WTC11 (cell line): Measurements from ENCODE around the gene RNF224. TPM values are rescaled to one million over a fixed set of nuclear protein-coding genes. Genes with fewer than 3 reads are reported as not detected.
A peak's percentile ranks its signal among the peaks of the same experiment; 100 is the strongest.
"Not testable (repeated sequence)": the region's sequence is repeated elsewhere in the genome, so short reads cannot be mapped to it uniquely, and the experiment has no call there.

Experiments
- ATAC-seq: fragments of 200-7000 bp; cut with Tn5 transposase; 2 replicates; pipeline ENCODE4 v1.10.0; 2021; ENCODE audit warnings: mild to moderate bottlenecking, moderate library complexity
- CTCF ChIA-PET: fragments of 300-600 bp; sonication (Branson Sonifier 250); formaldehyde crosslinking; loops from one replicate; lab custom pipeline; 2021; ENCODE audit warnings: antibody characterized with exemption; lab: Charles Lee
- POLR2A ChIA-PET: fragments of 350-600 bp; sonication (Branson Sonifier 250); formaldehyde crosslinking; loops from one replicate; lab custom pipeline; 2021; ENCODE audit warnings: antibody characterized with exemption; lab: Charles Lee
- DNase-seq: peaks from one replicate; pipeline ENCODE4 v3.0.0; 2021; ENCODE audit warnings: low spot score
- H3K27ac Mint-ChIP-seq: 2 replicates; pipeline ENCODE4 v1.8.0; 2021; ENCODE audit warnings: mixed read lengths
- H3K27me3 Mint-ChIP-seq: 2 replicates; pipeline ENCODE4 v1.8.0; 2021; ENCODE audit warnings: low read depth, mild to moderate bottlenecking, moderate library complexity, mixed read lengths
- H3K36me3 Mint-ChIP-seq: 2 replicates; pipeline ENCODE4 v1.8.0; 2021; ENCODE audit warnings: mixed read lengths
- H3K4me1 Mint-ChIP-seq: 2 replicates; pipeline ENCODE4 v1.8.0; 2022; ENCODE audit warnings: mixed read lengths
- H3K4me3 Mint-ChIP-seq: 2 replicates; pipeline ENCODE4 v1.8.0; 2021; ENCODE audit warnings: mild to moderate bottlenecking, moderate library complexity, mixed read lengths
- H3K9me3 Mint-ChIP-seq: 2 replicates; pipeline ENCODE4 v1.8.0; 2021; ENCODE audit warnings: mixed read lengths
- CREB1 ChIP-seq: sonication (generic); formaldehyde crosslinking; IDR thresholded peaks from 2 replicates; pipeline ENCODE4 v1.8.0; 2023; ENCODE audit warnings: mild to moderate bottlenecking, missing genetic modification reagents
- CREM ChIP-seq: sonication (generic); formaldehyde crosslinking; IDR thresholded peaks from 2 replicates; pipeline ENCODE4 v1.8.1; 2022; ENCODE audit warnings: mild to moderate bottlenecking, missing genetic modification reagents, moderate library complexity
- E2F1 ChIP-seq: sonication (generic); formaldehyde crosslinking; IDR thresholded peaks from 2 replicates; pipeline ENCODE4 v1.8.0; 2022; ENCODE audit warnings: mild to moderate bottlenecking, missing genetic modification reagents
- E2F5 ChIP-seq: sonication (generic); formaldehyde crosslinking; IDR thresholded peaks from 2 replicates; pipeline ENCODE4 v1.8.1; 2022; ENCODE audit warnings: mild to moderate bottlenecking, moderate library complexity, missing genetic modification reagents
- FOXK1 ChIP-seq: sonication (generic); formaldehyde crosslinking; IDR thresholded peaks from 2 replicates; pipeline ENCODE4 v1.8.0; 2022; ENCODE audit warnings: mild to moderate bottlenecking, moderate library complexity, missing genetic modification reagents
- FOXP4 ChIP-seq: sonication (generic); formaldehyde crosslinking; IDR thresholded peaks from 2 replicates; pipeline ENCODE4 v1.8.0; 2022; ENCODE audit warnings: mild to moderate bottlenecking, missing genetic modification reagents
- JAZF1 ChIP-seq: fragments of 250-450 bp; sonication (Bioruptor Pico); IDR thresholded peaks from 2 replicates; pipeline ENCODE4 v1.9.0; 2021; ENCODE audit warnings: moderate library complexity, mild to moderate bottlenecking, inconsistent platforms
- MYBL2 ChIP-seq: sonication (generic); formaldehyde crosslinking; IDR thresholded peaks from 2 replicates; pipeline ENCODE4 v1.8.1; 2023; ENCODE audit warnings: mild to moderate bottlenecking, moderate library complexity, missing genetic modification reagents
- NFATC4 ChIP-seq: fragments of 250-450 bp; sonication (Bioruptor Pico); IDR thresholded peaks from 2 replicates; pipeline ENCODE4 v1.9.0; 2021; ENCODE audit warnings: mild to moderate bottlenecking
- NFYB ChIP-seq: sonication (generic); formaldehyde crosslinking; conservative IDR thresholded peaks from 2 replicates; pipeline ENCODE4 v1.8.0; 2022; ENCODE audit warnings: low read depth, missing genetic modification reagents
- PREB ChIP-seq: sonication (generic); formaldehyde crosslinking; IDR thresholded peaks from 2 replicates; pipeline ENCODE4 v1.8.1; 2022; ENCODE audit warnings: mild to moderate bottlenecking, missing genetic modification reagents, moderate library complexity, borderline replicate concordance
- PRRX2 ChIP-seq: fragments of 250-450 bp; sonication (Bioruptor Pico); IDR thresholded peaks from 2 replicates; pipeline ENCODE4 v1.8.0; 2021; ENCODE audit warnings: mild to moderate bottlenecking
- SMAD3 ChIP-seq: sonication (generic); formaldehyde crosslinking; IDR thresholded peaks from 2 replicates; pipeline ENCODE4 v1.8.0; 2022; ENCODE audit warnings: missing genetic modification reagents, mild to moderate bottlenecking, borderline replicate concordance
- TEAD4 ChIP-seq: sonication (generic); formaldehyde crosslinking; IDR thresholded peaks from 2 replicates; pipeline ENCODE4 v1.8.0; 2022; ENCODE audit warnings: mild to moderate bottlenecking, missing genetic modification reagents
- ZNF232 ChIP-seq: sonication (generic); formaldehyde crosslinking; IDR thresholded peaks from 2 replicates; pipeline ENCODE4 v1.8.0; 2022; ENCODE audit warnings: mild to moderate bottlenecking, missing genetic modification reagents
- ZNF263 ChIP-seq: sonication (generic); formaldehyde crosslinking; IDR thresholded peaks from 2 replicates; pipeline ENCODE4 v1.8.1; 2022; ENCODE audit warnings: low read depth, mild to moderate bottlenecking, moderate library complexity, missing genetic modification reagents
- ZNF281 ChIP-seq: sonication (generic); formaldehyde crosslinking; IDR thresholded peaks from 2 replicates; pipeline ENCODE4 v1.8.0; 2023; ENCODE audit warnings: mild to moderate bottlenecking, missing genetic modification reagents
- ZNF671 ChIP-seq: fragments of 250-450 bp; sonication (Bioruptor Pico); IDR thresholded peaks from 2 replicates; pipeline ENCODE4 v1.8.0; 2021; ENCODE audit warnings: mild to moderate bottlenecking
- ZSCAN18 ChIP-seq: fragments of 250-450 bp; sonication (Bioruptor Pico); IDR thresholded peaks from 2 replicates; pipeline ENCODE4 v2.1.2; 2022; ENCODE audit warnings: mild to moderate bottlenecking, moderate library complexity
- total RNA-seq: library from RNA; stranded (reverse); gene quantifications from 3 replicates; pipeline ENCODE4 v1.2.3, GENCODE V29; 2021

The RNF224 gene
- total RNA-seq, 1 experiment from 2014 or later: 0.59 TPM

GRCh38 chr9:137237759-137238726 lies 10.7 kb downstream of the RNF224 start (continued):
- TF ChIP-seq CREM (CRISPR knock-in tag) (no peak), NFYB (CRISPR knock-in tag) (no peak), ZNF263 (CRISPR knock-in tag) (no peak), ZNF671 (no peak), NFATC4 (CRISPR knock-in tag) (no peak)

- not testable (repeated sequence) for ATAC-seq, DNase-seq, H3K27ac Mint-ChIP-seq, H3K27me3 Mint-ChIP-seq, H3K9me3 Mint-ChIP-seq
- peak overlapping the region; percentile 73 for H3K4me3 Mint-ChIP-seq
- H3K36me3 Mint-ChIP-seq: peaks cover 20% of the 10 kb centered on the region
- peaks cover 44% of the 10 kb centered on the region for H3K4me1 Mint-ChIP-seq
- ChIA-PET POLR2A (interaction anchor here (1.1 to 1.8 kb wide), 8 partner anchors 12 to 110 kb away, joined by 3 to 30 read pairs (median 7); partner anchors contain the start of genes NELFB, NRARP, RNF224 and STPG3), CTCF (interaction anchor here (0.7 to 2.4 kb wide), 17 partner anchors 12 to 204 kb away, joined by 3 to 14 read pairs (median 4); partner anchors contain the start of genes EXD3, MAN1B1, NOXA1 and RNF224)
These were observed 12.4 kb downstream of the RNF224 start for GRCh38 chr9:137239541-137240200.

GRCh38 chr9:137240318-137240840 lies 13.1 kb downstream of the RNF224 start:
- peak overlapping the region; percentile 73 for H3K4me3 Mint-ChIP-seq
- H3K36me3 Mint-ChIP-seq: peaks cover 20% of the 10 kb centered on the region
- ChIA-PET CTCF (interaction anchor here (0.7 to 2.4 kb wide), 29 partner anchors 11 to 211 kb away, joined by 3 to 14 read pairs (median 4); partner anchors contain the start of genes CYSRT1, EXD3, MAN1B1 and NOXA1), POLR2A (interaction anchor here (0.6 to 1.8 kb wide), 29 partner anchors 13 to 652 kb away, joined by 3 to 30 read pairs (median 4); partner anchors contain the start of genes LRRC26, MAN1B1, NELFB and NRARP)
- no peak overlapping the region for H3K27ac Mint-ChIP-seq
- no peaks in the 10 kb centered on the region for H3K9me3 Mint-ChIP-seq
- no peaks in the 10 kb centered on the region for H3K27me3 Mint-ChIP-seq
- DNase-seq: peak; percentile 38
- ATAC-seq: no peak
- peaks cover 40% of the 10 kb centered on the region for H3K4me1 Mint-ChIP-seq
- no peak for TF ChIP-seq JAZF1 (CRISPR knock-in tag)
- peak; percentile 78; the same call in 1 of the 2 replicates for TF ChIP-seq CREM (CRISPR knock-in tag)
- TF ChIP-seq PRRX2: no peak
- TF ChIP-seq ZNF671: no peak
- peak; percentile 68; the same call in 1 of the 2 replicates for TF ChIP-seq SMAD3
- peak; percentile 15; the same call in 1 of the 2 replicates for TF ChIP-seq MYBL2
- TF ChIP-seq E2F1 (CRISPR knock-in tag): 0 out of 2 replicates have a peak, but pooled peaks have one; percentile 46
- TF ChIP-seq CREB1 (CRISPR knock-in tag): no peak
- 0 out of 2 replicates have a peak, but pooled peaks have one; percentile 42 for TF ChIP-seq ZNF232
- no peak; the same call in 1 of the 2 replicates for TF ChIP-seq ZNF281
- peak; percentile 56; the same call in 1 of the 2 replicates for TF ChIP-seq E2F5 (CRISPR knock-in tag)
- TF ChIP-seq FOXP4 (CRISPR knock-in tag): peak; percentile 67; the same call in 1 of the 2 replicates
- TF ChIP-seq NFYB (CRISPR knock-in tag): no peak
- no peak; the same call in 1 of the 2 replicates for TF ChIP-seq TEAD4 (CRISPR knock-in tag)
- TF ChIP-seq FOXK1: peak; percentile 34; the same call in 1 of the 2 replicates
- TF ChIP-seq PREB: peak; percentile 69; the same call in 1 of the 2 replicates
- no peak for TF ChIP-seq ZSCAN18
